Renal cortical epithelial cell (primary cell): ENCODE measurements around the gene SLC17A4. TPM values are rescaled to one million over a fixed set of nuclear protein-coding genes. Genes with fewer than 3 reads are reported as not detected.
A peak's percentile ranks its signal among the peaks of the same experiment; 100 is the strongest.
"Not testable (repeated sequence)": the region's sequence is repeated elsewhere in the genome, so short reads cannot be mapped to it uniquely, and the experiment has no call there.

ENCODE experiments used
- DNase-seq: peaks from one replicate; pipeline ENCODE4 v3.0.0-alpha.2; 2011; ENCODE audit warnings: low read depth
- total RNA-seq: library from RNA; depleted of rRNA; stranded (reverse); fragments of >200 nt; gene quantifications from 2 replicates; pipeline ENCODE4 v1.2.3, GENCODE V29; 2014

The SLC17A4 gene
- total RNA-seq, 1 donor from 2014 or later, result 4.8 TPM

DNA sequence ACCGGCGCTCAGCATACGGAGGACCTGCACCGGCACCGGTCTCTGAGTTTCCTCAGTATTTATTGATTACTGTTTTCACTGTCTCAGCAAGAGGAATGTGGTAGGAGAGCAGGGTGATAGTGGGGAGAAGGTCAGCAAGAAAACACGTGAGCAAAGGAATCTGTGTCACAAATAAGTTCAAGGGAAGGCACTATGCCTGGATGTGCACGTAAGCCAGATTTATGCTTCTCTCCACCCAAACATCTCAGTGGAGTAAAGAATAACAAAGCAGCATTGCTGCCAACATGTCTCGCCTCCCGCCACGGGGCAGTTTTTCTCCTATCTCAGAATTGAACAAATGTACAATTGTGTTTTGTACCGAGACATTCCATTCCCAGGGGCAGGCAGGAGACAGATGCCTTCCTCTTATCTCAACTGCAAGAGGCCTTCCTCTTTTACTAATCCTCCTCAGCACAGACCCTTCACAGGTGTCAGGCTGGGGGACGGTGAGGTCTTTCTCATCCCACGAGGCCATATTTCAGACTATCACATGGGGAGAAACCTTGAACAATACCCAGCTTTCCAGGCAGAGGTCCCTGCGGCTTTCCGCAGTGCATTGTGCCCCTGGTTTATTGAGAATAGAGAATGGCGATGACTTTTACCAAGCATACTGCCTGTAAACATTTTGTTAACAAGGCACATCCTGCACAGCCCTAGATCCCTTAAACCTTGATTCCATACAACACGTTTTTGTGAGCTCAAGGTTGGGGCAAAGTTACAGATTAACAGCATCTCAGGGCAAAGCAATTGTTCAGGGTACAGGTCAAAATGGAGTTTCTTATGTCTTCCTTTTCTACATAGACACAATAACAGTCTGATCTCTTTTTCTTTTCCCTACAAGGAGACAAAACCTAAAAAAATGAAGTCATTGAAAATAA is 5.7 kb upstream of the SLC17A4 start:
- not testable (repeated sequence) for DNase-seq

DNA sequence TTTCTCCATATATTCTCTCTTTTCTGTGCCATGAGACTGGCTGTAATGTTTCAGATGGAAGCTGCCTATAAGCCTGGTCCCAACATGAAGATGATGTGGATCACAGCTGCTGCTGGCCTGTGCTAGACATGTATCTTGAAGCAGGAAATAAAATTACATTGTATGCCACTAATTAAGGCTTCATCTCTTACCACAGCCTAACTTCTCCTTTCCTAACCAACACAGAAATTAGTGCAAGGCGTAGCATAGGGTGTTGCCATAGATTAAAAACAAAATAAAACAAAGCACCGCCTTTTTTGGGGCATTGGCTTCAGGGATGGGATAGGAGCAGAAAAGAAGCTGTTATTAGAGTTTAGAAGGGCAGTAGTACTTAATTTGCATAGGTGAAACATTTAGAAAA is 4.7 kb upstream of the SLC17A4 start:
- no peak for DNase-seq

DNA sequence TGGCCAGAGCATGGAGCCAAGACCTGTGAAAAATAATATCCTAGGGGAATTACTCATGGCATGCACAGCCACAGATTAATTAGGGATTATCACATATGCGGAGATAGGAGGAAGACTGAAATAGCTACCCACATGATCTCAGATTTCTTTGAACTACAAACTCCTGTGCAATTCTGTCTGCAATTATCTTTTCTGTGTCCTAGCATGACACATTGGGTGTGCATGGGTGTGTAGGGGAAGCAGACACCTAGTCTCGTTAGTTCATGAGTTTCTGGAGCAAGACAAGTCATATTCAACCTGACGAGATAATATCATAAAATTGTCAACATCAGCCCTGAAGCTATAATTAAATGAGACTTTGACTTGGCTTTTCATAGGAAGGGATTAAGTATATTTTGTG is 3.6 kb upstream of the SLC17A4 start:
- DNase-seq, result no peak

DNA sequence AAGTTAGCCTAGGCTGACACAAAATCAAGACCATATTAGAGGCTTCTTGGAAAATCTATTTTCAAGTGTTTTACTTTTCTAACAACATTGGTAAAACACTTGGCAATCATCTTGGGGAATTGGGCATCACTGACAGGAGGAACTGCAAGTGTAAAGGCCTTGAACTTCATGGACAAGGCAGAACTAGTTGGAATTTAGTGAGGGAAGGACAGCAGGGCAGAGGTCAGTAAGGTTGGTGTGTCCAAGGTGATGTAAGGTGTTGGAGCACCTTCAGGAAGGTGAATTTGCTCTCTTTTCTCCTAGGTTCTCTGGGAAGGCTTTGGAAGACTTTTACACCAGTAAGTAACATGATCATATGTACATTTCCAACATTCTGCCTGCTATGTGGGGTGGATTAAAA is 1.5 kb upstream of the SLC17A4 start:
- DNase-seq, result no peak

DNA sequence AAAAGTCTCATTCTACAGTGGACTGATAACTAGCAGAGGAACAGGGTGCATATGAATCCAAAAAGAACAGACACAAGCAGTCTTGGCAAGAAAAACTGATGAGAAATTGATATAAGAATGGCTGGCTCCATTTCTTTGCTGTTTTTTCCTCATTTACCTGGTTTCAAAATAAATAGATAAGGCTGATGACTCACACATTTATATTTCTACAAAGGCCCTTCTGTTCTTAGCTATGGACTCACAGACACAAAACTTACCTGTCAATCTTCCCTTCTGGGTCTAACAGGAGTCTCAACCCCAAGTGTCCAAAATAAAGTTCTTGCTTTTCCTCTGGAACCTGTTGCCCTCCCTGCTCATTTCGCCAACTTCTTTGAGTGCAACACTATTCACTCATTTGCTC is 941 bp downstream of the SLC17A4 start:
- DNase-seq, result no peak

DNA sequence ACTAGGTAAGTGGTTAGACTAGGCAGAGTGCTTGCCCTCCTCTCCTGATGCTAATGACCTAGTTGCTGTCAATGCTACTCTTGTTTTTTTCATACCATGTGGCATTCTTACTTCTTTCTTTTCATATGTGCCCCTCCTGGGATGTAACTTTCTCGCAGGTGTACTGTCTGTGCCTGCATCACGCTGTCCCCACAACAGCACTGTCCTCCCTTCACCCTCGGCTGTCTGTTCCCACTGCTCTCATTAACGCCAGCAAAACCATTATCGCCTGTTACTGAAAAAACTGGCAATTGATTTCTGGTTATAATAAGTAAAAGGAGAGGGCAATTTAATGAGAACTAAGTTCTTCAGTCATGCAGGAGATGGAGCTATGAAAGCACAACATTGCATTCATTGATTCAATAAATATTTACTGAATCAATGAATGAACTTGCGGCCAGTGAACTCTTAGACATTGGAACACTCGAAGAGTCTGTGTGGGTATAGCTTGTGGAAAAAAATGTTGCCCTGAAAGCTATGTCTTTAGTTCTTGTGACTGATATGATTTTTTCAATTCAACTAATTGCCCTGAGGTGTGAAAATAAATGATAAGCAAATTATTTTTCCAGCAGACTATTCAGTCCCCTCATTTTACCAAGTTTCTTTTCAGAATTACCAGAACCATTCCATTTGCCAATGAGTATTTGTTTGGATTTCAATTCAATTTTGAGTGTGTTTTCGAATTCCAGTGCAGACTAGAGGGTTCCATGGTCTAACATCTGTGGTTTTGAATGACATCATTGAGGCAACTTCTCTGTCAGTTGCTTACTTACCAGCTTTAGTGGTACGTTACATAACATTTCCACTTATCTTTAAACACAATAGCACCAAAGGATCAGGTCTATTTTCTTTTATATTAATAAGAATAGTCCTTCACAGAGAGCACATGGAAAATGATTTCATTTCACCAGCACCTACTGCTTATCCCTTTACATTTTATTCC is 2.1 kb downstream of the SLC17A4 start:
- peak; percentile 46 for DNase-seq

DNA sequence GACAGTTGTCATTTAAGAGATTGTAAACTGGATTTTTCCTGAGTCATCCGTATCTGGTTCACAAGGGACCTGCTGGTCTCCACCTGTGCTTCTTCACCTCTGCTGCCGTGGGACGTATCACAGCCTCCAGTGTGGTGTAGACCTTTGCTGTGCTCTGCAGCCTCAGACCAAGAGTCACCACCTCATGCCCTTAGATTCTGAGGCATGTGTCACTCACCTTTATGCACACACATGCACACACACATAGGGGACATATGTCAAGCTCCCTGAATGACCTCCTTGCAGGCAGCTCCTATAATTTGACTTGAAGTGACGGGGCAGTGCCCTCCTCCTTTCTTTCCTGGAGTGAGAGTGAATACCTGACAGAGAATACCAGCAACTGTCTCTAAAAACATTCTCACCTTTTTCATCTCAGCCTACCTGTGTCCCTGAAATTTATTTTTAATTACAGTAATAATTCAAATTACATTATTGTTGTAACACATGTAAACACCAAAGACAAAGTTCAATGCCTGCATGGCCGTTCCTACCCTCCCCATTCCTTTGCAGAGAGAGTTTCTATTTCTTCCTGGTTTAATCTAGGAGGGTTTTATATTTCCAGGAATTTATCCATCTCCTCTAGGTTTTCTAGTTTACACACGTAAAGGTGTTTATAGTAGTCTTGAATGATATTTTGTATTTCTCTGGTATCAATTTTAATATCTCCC is 3.5 kb downstream of the SLC17A4 start:
- DNase-seq, result no peak

DNA sequence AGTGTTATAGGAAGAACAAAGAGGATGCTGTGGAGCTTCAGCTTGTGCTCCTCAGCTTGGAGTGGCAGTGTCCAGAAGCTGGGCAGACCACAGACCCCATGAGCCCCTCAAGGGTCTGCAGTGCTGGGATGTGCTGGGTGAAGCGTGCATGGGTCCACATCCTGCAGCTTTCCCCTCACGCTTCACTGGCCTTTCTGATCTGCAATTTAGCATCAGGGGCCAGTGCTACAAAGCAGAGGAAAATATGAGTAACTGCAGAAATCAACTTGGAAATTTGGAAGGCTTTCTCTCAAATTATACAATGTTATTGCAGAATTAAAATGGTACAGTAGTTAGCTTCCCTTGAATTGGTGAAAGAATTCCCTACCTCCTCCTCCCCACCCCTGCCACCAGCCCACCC is 10.1 kb downstream of the SLC17A4 start:
- no peak for DNase-seq

DNA sequence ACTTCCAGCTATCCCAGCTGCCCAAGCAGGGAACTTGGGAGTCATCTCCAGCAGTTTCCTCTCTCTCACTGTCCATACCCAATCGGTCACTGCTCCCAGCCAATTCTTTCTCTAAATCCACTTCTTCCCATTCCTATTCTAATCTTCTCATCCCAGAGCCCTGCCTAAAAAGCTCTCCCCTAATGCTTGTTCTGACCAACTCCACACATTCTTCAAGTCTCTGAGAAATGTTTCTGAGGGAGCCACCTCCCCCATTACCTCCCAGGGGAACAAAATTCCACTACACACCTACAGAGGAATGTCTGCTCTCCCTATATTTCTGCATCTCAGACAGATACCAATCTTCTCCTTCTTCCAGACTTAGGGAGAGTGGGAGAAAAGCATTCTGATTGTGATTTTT is 14.0 kb downstream of the SLC17A4 start:
- no peak for DNase-seq

DNA sequence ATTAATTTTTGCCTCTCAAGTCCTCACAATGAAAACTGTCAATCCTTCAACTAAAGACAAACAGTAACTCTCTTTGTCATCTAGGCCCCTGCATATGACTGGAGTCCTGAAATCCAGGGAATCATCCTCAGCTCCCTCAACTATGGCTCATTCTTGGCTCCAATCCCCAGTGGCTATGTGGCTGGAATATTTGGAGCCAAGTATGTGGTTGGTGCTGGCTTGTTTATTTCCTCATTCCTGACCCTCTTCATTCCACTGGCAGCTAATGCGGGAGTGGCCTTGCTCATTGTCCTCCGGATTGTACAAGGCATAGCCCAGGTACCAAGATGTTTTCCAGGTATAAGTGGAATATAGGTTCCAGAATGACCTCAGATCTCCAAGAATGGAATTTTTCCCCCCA is 15.4 kb downstream of the SLC17A4 start:
- peak; percentile 82 for DNase-seq

DNA sequence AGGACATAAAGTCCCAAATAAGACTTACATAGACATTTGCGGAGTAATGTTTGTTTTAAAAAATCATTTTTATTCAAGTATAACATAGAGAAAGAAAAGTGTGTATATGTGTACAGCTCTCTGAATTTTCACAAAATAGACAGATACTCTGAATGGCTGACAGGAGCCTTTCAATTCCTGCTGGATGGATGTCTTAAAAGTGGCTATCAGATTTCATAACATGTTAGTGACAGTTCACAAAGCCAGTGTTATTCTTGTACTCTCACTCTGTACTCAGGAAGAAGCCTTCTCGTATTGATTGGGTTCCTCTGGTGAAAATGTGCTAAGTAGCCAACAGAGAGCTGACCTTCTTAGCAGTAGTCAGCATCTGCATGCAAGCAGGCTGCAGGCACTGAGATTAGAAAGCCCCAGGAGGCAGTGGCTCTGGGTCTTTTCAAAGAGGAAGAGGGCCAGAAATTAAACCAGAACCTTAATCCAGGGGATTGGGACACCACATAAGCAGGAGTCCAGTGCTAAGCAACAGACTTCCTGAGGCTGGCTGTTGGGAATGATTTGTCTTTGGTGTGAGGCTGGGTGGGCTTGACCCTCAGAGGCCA is 19.7 kb downstream of the SLC17A4 start:
- DNase-seq, result no peak

DNA sequence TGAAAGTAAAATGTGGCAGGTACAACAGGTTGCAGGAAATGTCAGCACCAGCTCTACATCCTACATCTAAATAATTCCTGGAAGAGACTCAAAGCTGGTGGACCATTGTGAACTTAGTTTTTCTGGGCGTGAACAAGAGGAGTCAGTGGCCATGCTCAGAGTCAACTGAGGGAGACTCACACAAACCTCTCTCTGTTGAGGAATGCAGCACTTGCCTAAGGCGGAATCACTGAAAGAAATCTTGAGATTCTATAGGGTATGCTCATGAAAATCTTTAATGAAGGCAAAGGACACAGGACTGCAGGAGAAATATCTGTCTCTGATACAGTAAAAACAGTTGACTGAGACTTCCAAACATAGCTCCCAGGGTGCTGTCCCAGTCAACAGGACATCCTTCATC is 22.5 kb downstream of the SLC17A4 start:
- peak; percentile 31 for DNase-seq

DNA sequence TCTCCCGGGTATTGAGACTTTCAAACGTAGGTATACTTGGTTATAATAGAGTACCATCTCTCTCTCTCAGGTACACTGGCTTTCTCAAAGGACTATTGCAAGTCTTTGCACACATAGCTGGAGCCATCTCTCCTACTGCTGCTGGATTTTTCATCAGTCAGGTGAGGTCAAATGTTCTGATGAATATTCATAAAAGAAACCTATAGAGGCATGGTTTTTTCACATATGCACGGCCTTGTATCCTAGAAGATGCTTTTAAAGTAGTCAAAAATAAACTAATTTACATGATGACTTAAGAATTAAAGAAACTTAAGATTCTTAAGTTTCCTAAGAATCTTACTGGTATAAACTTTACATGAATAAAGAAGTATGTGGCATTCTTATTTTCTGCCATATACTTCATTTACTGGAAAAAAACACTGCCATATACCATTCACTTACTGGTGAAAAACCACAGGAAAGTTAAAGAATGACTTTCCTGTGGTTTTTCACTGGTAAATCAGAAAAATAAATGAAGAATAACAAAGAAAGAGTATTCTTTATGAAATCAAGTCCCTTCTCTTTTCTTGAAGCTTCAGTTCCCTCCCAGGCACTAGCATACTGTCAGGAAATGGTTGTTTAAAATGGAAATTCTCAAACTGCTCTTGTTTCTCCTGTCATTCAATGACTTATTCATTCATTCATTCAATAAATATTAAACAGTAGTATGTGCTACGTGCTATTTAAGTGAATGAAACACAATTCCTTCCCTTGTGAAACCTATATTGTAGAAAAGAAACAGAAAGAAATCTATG is 23.5 kb downstream of the SLC17A4 start:
- no peak for DNase-seq

DNA sequence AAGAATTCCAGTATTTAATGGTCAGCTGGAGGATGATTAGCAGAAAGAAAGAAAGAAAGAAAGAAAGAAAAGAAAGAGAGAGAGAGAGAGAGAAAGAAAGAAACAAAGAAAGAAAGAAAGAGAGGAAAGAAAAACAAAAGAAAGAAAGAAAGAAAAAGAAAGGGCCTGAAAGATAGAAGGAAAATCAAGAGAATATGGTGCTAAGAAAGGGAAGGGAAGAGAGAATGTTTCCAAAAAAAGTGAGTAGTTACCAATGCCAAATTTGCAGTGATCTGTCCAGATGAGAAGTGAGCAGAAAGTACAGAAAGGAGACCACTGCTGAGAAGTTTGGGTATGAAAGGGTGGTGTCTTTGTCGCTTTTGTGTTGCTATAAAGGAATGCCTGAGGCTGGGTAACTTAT is 26.6 kb downstream of the SLC17A4 start:
- no peak for DNase-seq

DNA sequence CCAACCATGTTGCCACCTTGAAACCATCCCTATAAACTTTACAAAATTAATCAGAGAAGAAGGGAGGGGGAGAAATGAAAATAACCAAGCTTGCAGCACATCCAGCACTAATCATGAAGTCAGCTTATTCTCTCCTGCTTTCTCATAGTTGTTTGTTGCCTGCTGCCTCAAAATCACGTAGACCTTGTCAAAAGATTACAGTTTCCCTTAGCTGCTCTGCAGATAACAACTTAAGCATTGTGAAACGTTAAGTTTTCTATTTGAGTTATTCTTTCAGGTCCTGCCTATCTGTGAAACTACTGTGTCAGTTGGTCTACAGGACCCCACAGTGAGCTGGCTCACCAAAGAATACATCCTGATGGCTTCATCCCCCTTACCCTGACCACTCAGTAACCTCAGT is 32.9 kb downstream of the SLC17A4 start:
- no peak for DNase-seq

DNA sequence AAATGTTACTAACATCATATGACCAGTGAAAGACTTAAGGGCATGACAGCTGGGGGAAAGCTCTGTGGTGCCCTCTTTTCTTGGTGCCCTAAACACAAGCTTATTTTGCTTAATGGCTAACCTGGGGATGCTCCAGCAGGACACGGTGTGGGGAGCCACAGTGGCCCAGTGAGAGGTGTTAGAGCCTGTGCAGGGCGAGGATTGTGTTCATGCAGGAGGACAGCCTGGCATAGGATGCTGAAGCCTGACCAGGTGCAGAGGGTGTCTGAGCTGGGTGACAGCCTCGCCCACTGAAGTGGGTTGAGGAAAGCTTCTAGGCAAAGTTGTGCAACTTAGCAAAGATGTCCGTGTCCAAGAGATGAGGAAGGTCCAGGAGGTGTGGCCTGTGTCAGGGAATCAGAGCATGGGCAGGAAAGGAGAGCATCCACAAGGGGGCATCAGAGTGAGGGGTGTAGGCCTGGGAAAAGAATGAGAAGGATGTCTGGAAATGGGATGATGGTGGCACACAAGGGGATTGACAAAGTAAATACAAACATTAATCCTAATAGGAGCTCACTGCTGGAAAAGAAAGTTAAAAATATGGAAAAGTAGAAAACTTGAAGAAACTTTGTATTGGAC is 33.9 kb downstream of the SLC17A4 start:
- DNase-seq, result peak; percentile 41

DNA sequence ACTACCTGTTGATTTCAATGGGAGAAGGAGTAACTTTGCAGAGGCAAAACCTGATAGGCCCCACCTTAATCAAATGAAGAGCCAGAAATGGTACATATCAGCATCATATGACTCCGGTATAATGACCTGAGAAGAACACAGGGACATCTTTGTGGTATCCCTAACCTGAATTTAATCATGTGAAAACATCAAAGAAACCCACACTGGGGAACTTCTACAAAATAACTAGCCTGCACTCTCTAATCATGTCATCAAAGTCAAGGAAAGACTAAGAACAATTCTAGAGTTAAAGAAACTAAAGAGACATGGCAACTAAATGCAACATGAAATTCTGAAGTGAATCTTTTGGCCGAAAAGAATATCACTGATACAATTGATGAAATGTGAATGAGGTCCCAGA is 34.9 kb downstream of the SLC17A4 start:
- no peak for DNase-seq

DNA sequence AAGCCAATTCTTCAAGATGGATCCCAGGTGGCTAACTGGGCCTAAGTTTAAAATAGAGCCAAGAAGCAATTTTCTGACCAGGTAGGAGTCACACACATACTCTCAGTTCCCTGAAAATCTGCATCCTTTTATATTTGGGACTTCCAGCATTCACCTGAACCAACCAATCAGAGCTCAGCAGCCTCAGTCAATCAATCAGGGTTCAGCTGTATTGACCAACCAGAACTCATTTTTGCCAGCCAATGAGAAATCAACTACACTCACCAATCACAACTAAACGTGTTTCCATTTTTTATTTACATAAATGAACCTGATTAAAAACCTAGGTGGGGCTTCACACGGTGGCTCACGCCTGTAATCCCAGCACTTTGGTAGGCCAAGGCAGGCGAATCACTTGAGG is 37.5 kb downstream of the SLC17A4 start:
- DNase-seq, result no peak

DNA sequence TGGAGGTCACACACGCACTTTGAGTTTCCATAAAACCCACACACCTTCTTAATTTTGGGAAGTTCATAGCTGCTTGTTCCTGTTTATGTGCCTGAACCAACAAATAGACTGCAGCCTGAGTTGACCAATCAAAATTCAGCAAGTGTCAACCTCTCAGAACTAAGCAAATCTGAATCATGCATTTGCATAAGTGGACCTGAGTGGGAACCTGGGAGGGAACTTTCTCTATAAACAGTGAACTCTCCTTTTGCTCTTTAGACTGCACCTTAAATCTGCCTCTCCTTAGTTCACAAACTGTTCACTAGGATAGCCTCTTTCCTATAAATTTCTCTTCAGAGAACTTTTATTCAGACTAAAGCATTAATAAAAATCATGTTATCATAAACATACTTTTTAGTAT is 39.4 kb downstream of the SLC17A4 start:
- DNase-seq, result peak; percentile 16

DNA sequence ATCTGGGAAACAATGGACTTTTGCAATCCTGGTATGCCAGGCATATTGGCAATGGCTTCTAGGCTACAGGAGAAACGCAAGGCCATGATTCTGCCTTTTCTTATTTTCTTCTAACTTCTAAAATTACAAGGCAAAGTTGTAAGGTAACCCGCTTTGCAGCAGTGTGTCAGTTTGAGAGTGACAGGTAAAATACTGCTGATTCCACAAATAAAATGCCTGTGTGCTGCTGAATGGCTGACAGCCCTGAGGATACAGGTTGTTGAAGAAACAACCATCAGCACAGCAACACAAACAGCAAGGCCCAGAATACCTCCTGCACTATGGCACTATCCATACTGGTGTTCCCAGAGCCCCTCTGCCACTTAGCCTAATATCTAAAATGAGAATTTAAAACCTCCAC is 40.2 kb downstream of the SLC17A4 start:
- no peak for DNase-seq
